HepG2 (cell line): ENCODE results near the gene OVOL2. TPM values are rescaled to one million over a fixed set of nuclear protein-coding genes. Genes with fewer than 3 reads are reported as not detected.
A peak's percentile ranks its signal among the peaks of the same experiment; 100 is the strongest.

Experiments
- ATAC-seq: fragments of 200-7000 bp; cut with Tn5 transposase; 3 replicates; pipeline ENCODE4 v1.9.1; 2020; ENCODE audit warnings: mild to moderate bottlenecking, moderate library complexity
- BruUV-seq: library from RNA; stranded (reverse); fragments of 400-500 nt; replicated peaks from 2 replicates; lab custom pipeline; 2021; lab: Mats Ljungman, UMichigan
- CTCF ChIA-PET: fragments of 300-600 bp; formaldehyde crosslinking; extraction: SDS; loops from one replicate; lab custom pipeline; 2021; ENCODE audit warnings: low total read pairs, inconsistent platforms, low intra/inter-chr PET ratio; lab: Yijun Ruan, JAX
- POLR2A ChIA-PET: fragments of 350-600 bp; sonication (Branson Sonifier 250); formaldehyde crosslinking; loops from one replicate; lab custom pipeline; 2020; ENCODE audit warnings: antibody characterized with exemption, inconsistent platforms; lab: Yijun Ruan, JAX
- DNase-seq: peaks from one replicate; pipeline ENCODE4 v3.0.0-alpha.2; 2015; ENCODE audit warnings: low spot score
- FAIRE-seq: peaks from 3 replicates; lab custom pipeline; 2011; peaks lifted over from hg19 to GRCh38; lab: Jason Lieb, UNC
- H2AFZ ChIP-seq: one replicate; pipeline ENCODE4 v1.6.1; 2011; ENCODE audit warnings: low read length, inconsistent platforms
- H3K27ac ChIP-seq: fragments of 300-600 bp; 3 replicates; pipeline ENCODE4 v1.8.0; 2011; ENCODE audit warnings: mixed run types, mild to moderate bottlenecking, mixed read lengths, low read length, inconsistent platforms; ENCODE audit not compliant: insufficient read depth; ENCODE audit errors: extremely low read length
- H3K27me3 ChIP-seq, 2 experiments: fragments of 200-600 bp in 1 of 2; 2 replicates in 1 of 2; 3 replicates in 1 of 2; pipeline versions ENCODE4 v1.6.0 to v1.8.0; 2011; ENCODE audit warnings: low read length in 2 of 2, mild to moderate bottlenecking in 2 of 2, moderate library complexity in 2 of 2, inconsistent platforms in 1 of 2; ENCODE audit not compliant: insufficient read depth in 2 of 2, control insufficient read depth in 1 of 2
- H3K36me3 ChIP-seq, 2 experiments: fragments of 200-600 bp in 1 of 2; replicated peaks in 1 of 2; 2 replicates in 1 of 2; 3 replicates in 1 of 2; pipeline versions ENCODE4 v1.5.1 to v1.8.0; 2011; ENCODE audit warnings: low read length in 2 of 2, inconsistent platforms in 1 of 2; ENCODE audit not compliant: insufficient read depth in 2 of 2, control insufficient read depth in 1 of 2
- H3K4me1 ChIP-seq: 2 replicates; pipeline ENCODE4 v1.5.1; 2012; ENCODE audit warnings: low read length, inconsistent platforms; ENCODE audit not compliant: insufficient read depth
- H3K4me2 ChIP-seq: 2 replicates; pipeline ENCODE4 v1.6.0; 2011; ENCODE audit warnings: low read depth, low read length, inconsistent platforms
- H3K4me3 ChIP-seq, 3 experiments: fragments of 200-600 bp in 1 of 3; sonication (generic), shearing (Covaris generic) in 1 of 3; replicated peaks in 1 of 3; 2 replicates each; pipeline ENCODE4 v1.5.1; 2011 to 2016; ENCODE audit warnings: low read length in 3 of 3, inconsistent platforms in 2 of 3, low read depth in 2 of 3, mild to moderate bottlenecking in 2 of 3, control low read depth in 1 of 3, mixed read lengths in 1 of 3; ENCODE audit not compliant: insufficient read depth in 1 of 3
- H3K79me2 ChIP-seq: one replicate; pipeline ENCODE4 v1.6.1; 2011; ENCODE audit warnings: low read length, inconsistent platforms; ENCODE audit not compliant: insufficient read depth
- H3K9ac ChIP-seq: 2 replicates; pipeline ENCODE4 v1.6.0; 2011; ENCODE audit warnings: mild to moderate bottlenecking, low read depth, low read length, inconsistent platforms; ENCODE audit not compliant: insufficient read depth
- H3K9me3 ChIP-seq: 2 replicates; pipeline ENCODE4 v1.5.1; 2012; ENCODE audit warnings: mild to moderate bottlenecking, low read length
- H4K20me1 ChIP-seq: 2 replicates; pipeline ENCODE4 v1.6.0; 2011; ENCODE audit warnings: inconsistent platforms, mild to moderate bottlenecking, low read length, moderate library complexity; ENCODE audit not compliant: insufficient read depth
- CBFB ChIP-seq: sonication (generic); formaldehyde crosslinking; IDR thresholded peaks from 2 replicates; pipeline ENCODE4 v1.4.0; 2020; ENCODE audit warnings: missing genetic modification reagents
- CC2D1A ChIP-seq: sonication (generic); formaldehyde crosslinking; IDR thresholded peaks from 2 replicates; pipeline ENCODE4 v1.8.1; 2023; ENCODE audit warnings: mild to moderate bottlenecking, missing genetic modification reagents
- DRAP1 ChIP-seq: IDR thresholded peaks from 2 replicates; pipeline ENCODE4 v1.6.1; 2016; ENCODE audit warnings: missing genetic modification reagents, missing compliant biosample characterization
- FIP1L1 ChIP-seq: fragments of 200-400 bp; formaldehyde crosslinking; IDR thresholded peaks from 2 replicates; pipeline ENCODE4 v1.6.1; 2018; ENCODE audit warnings: low read depth, mild to moderate bottlenecking, low read length, moderate library complexity, borderline replicate concordance; ENCODE audit not compliant: insufficient read depth
- HOXA3 ChIP-seq: sonication (generic); formaldehyde crosslinking; IDR thresholded peaks from 2 replicates; pipeline ENCODE4 v1.5.0; 2020; ENCODE audit warnings: missing genetic modification reagents
- IKZF5 ChIP-seq: IDR thresholded peaks from 2 replicates; pipeline ENCODE4 v1.6.1; 2018; ENCODE audit warnings: missing genetic modification reagents, mild to moderate bottlenecking, missing compliant biosample characterization
- NFATC3 ChIP-seq: sonication (generic); formaldehyde crosslinking; IDR thresholded peaks from 2 replicates; pipeline ENCODE4 v1.5.1; 2020; ENCODE audit warnings: mild to moderate bottlenecking, missing genetic modification reagents
- NONO ChIP-seq, 2 experiments: fragments of 450-650 bp in 1 of 2; sonication (generic) in 1 of 2; formaldehyde crosslinking in 1 of 2; IDR thresholded peaks in 1 of 2; conservative IDR thresholded peaks in 1 of 2; 2 replicates each; pipeline versions ENCODE4 v1.6.1 to v1.8.0; 2017 to 2022; ENCODE audit warnings: mild to moderate bottlenecking in 1 of 2, missing genetic modification reagents in 1 of 2, moderate library complexity in 1 of 2
- PRPF4 ChIP-seq: fragments of 200-400 bp; formaldehyde crosslinking; IDR thresholded peaks from 2 replicates; pipeline ENCODE4 v1.6.1; 2016; ENCODE audit warnings: low read length, low read depth; ENCODE audit not compliant: poor library complexity, severe bottlenecking
- RBM22 ChIP-seq: fragments of 200-400 bp; formaldehyde crosslinking; optimal IDR thresholded peaks from 2 replicates; pipeline ENCODE3; 2017; ENCODE audit warnings: mild to moderate bottlenecking, low read length, moderate library complexity
- SNRNP70 ChIP-seq: fragments of 200-400 bp; formaldehyde crosslinking; IDR thresholded peaks from 2 replicates; pipeline ENCODE4 v1.6.1; 2017; ENCODE audit warnings: mild to moderate bottlenecking, low read depth, low read length, moderate library complexity
- SP2 ChIP-seq: sonication (generic); formaldehyde crosslinking; IDR thresholded peaks from 2 replicates; pipeline ENCODE4 v1.5.1; 2020; ENCODE audit warnings: mild to moderate bottlenecking, missing genetic modification reagents
- ZBTB33 ChIP-seq: sonication (generic); formaldehyde crosslinking; IDR thresholded peaks from 2 replicates; pipeline ENCODE4 v1.4.0; 2020; ENCODE audit warnings: missing genetic modification reagents
- ZBTB42 ChIP-seq: sonication (generic); formaldehyde crosslinking; IDR thresholded peaks from 2 replicates; pipeline ENCODE4 v1.5.0; 2020; ENCODE audit warnings: mild to moderate bottlenecking, missing genetic modification reagents
- ZNF431 ChIP-seq: sonication (generic); formaldehyde crosslinking; IDR thresholded peaks from 2 replicates; pipeline ENCODE4 v1.9.0; 2022; ENCODE audit warnings: missing genetic modification reagents, low read depth, mild to moderate bottlenecking, borderline replicate concordance
- WGBS: methylation state at CpG from one replicate; pipeline ENCODE4 v1.1.6; 2017; ENCODE audit warnings: low lambda C conversion rate; 5-methylcytosine and 5-hydroxymethylcytosine counted together
- in situ Hi-C: cut with HindIII; loops from 2 replicates; pipeline ENCODE4 v1.10.0; 2017; ENCODE audit warnings: low pct_unique_long_range_greater_than_20kb; ENCODE audit not compliant: extremely low pct_ligation_motif_present
- intact Hi-C: fragments of 100-400 bp; cut with micrococcal nuclease; formaldehyde crosslinking; loops from one replicate; pipeline ENCODE4 v1.10.0; 2022; ENCODE audit not compliant: unreplicated experiment
- polyA plus RNA-seq, 8 experiments: library from polyadenylated mRNA; depleted of rRNA in 3 of 8; stranded (reverse) in 7 of 8; unstranded in 1 of 8; fragments of >200 nt; fragmentation: Illumina TruSeq in 4 of 8; extraction: Trizol in 4 of 8; gene quantifications; 2 replicates each; pipeline versions ENCODE4 v1.2.1 to v1.2.3, GENCODE V29; 2011 to 2016; ENCODE audit warnings: low read depth in 4 of 8, missing spikeins in 1 of 8, mixed read lengths in 1 of 8; ENCODE audit not compliant: insufficient read depth in 1 of 8
- total RNA-seq, 5 experiments: library from RNA; depleted of rRNA; stranded (reverse); fragments of >200 nt; fragmentation: Illumina TruSeq; extraction: Trizol; gene quantifications; 2 replicates each; pipeline ENCODE4 v1.2.3, GENCODE V29; 2016; ENCODE audit warnings: low read depth in 1 of 5
- TF ChIP-seq, protein P1 (sequence below): sonication (generic); formaldehyde crosslinking; IDR thresholded peaks from 2 replicates; pipeline ENCODE4 v1.4.0; 2020; ENCODE audit warnings: mild to moderate bottlenecking, missing genetic modification reagents

The OVOL2 gene
- total and polyA plus RNA-seq, 2 of the 13 experiments (the other 11 are each of a cell fraction or from before 2014, with no cell fraction given): 0.20 to 0.31 TPM

- TF ChIP-seq NONO (IDR thresholded peaks at IDR 0.05) (no peak), NONO (CRISPR knock-in tag; conservative IDR thresholded peaks at IDR 0.05) (0 out of 2 replicates have a peak, but pooled peaks have one; percentile 21), PRPF4 (no peak), SP2 (CRISPR knock-in tag) (no peak), NFATC3 (no peak)
- TF ChIP-seq, protein P1, sequence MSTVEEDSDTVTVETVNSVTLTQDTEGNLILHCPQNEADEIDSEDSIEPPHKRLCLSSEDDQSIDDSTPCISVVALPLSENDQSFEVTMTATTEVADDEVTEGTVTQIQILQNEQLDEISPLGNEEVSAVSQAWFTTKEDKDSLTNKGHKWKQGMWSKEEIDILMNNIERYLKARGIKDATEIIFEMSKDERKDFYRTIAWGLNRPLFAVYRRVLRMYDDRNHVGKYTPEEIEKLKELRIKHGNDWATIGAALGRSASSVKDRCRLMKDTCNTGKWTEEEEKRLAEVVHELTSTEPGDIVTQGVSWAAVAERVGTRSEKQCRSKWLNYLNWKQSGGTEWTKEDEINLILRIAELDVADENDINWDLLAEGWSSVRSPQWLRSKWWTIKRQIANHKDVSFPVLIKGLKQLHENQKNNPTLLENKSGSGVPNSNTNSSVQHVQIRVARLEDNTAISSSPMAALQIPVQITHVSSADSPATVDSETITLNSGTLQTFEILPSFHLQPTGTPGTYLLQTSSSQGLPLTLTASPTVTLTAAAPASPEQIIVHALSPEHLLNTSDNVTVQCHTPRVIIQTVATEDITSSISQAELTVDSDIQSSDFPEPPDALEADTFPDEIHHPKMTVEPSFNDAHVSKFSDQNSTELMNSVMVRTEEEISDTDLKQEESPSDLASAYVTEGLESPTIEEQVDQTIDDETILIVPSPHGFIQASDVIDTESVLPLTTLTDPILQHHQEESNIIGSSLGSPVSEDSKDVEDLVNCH (CRISPR knock-in tag): 0 out of 2 replicates have a peak, but pooled peaks have one; percentile 35
Observed at GRCh38 chr20:18077157-18077556, 19.4 kb upstream of the OVOL2 start (continued).

- no peak overlapping the region for H3K27ac ChIP-seq
- intact Hi-C loops: no loop called here
- WGBS: 56% methylated on average over 7 of the region's 7 CpGs
Observed at GRCh38 chr20:18072532-18072931, 14.8 kb upstream of the OVOL2 start.

More at GRCh38 chr20:18072532-18072931, 14.8 kb upstream of the OVOL2 start:
- Histone ChIP-seq H3K4me2 (no peak overlapping the region), H3K9ac (no peak overlapping the region), H3K4me1 (peaks cover 16% of the 10 kb centered on the region), H3K27me3 (no peaks in the 10 kb centered on the region; a peak in 1 of 5 replicates), H3K4me3 (no peak overlapping the region), H3K9me3 (no peaks in the 10 kb centered on the region), H3K79me2 (no peaks in the 10 kb centered on the region), H4K20me1 (no peaks in the 10 kb centered on the region), H2AFZ (no peak overlapping the region), H3K36me3 (no peaks in the 10 kb centered on the region)
- TF ChIP-seq HOXA3 (no peak), ZBTB42 (CRISPR knock-in tag) (no peak), DRAP1 (CRISPR knock-in tag) (no peak), SNRNP70 (no peak), ZBTB33 (CRISPR knock-in tag) (no peak), CBFB (CRISPR knock-in tag) (no peak), IKZF5 (CRISPR knock-in tag) (no peak), ZNF431 (CRISPR knock-in tag) (no peak), CC2D1A (CRISPR knock-in tag) (no peak), RBM22 (no peak), FIP1L1 (no peak)
- ChIA-PET POLR2A (no interaction called here), CTCF (no interaction called here)
- ATAC-seq (no peak), FAIRE-seq (no peak), DNase-seq (no peak)
- in situ Hi-C loops: loop anchor here (25.0 kb wide), 1 partner anchor 190 kb away; no protein-coding TSS in a partner anchor
- BruUV-seq: no TSS peak
